Measurements from ENCODE around the gene VBP1. TPM values are rescaled to one million over a fixed set of nuclear protein-coding genes. Genes with fewer than 3 reads are reported as not detected.
"Not testable (repeated sequence)": the region's sequence is repeated elsewhere in the genome, so short reads cannot be mapped to it uniquely, and the experiment has no call there.

The VBP1 gene
- total RNA-seq, 1 experiment from 2014 or later, result 86.2 TPM

- CTCF ChIA-PET, result no interaction called here
- H3K4me2 ChIP-seq (ENCODE audit: low read length), result no peak overlapping the region
- no TSS peak for BruUV-seq (replicated peaks)
These were observed 46.9 kb downstream of the VBP1 start for GRCh38 chrX:155262970-155263754.

DNA sequence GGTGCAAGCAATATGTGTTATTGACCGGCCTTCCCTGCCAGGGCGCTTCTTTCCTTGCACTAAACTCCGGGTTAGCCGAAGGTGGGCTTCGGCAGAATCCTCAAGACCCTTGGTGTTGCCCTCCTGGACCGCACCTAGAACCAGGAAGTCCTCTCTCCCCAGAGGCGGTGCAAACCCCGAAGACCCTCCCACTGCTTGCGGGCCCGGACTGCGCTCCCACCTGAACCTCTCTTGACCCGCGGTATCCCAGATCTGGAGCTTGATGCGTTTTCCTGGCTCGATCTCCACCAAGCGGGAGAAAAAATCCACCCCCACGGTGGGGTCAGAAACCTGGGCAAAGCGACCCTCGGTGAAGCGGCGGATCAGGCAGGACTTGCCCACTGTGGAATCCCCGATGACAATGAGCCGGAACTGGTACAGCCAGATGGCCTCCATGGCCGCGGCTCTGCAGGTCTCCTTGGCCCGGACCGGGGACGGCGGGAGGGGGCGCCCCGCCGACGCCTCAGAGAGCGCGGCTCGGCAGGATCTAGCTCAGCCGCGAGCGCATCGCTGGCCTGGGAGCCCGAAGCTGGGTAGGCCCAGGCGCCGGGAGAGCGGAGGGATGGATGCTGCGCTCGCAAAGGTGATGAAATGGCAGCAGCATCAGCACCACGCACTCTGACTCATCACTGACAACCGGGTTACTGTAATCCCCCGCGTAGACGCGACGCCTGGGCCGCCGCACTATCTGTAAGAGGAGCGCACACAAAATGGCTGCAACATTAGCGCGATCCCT lies 47.8 kb downstream of the VBP1 start, which contains the start of gene RAB39B:
Gene RAB39B, minus strand, starts transcription at position 638 of the 775 bp plus-strand sequence. Its CDS starts 203 bp downstream, at position 435.
- BruUV-seq (replicated peaks), result no TSS peak
- ATAC-seq (peak; percentile 77), DNase-seq (peak; percentile 53)
- no peaks in the 10 kb centered on the region for H3K79me2 ChIP-seq (ENCODE audit: low read length)
- H3K4me2 ChIP-seq (ENCODE audit: low read length), result no peak within 1 kb of the TSS
- H3K27me3 ChIP-seq (ENCODE audit: low read length), result peaks cover 22% of the 10 kb centered on the region
- ChIA-PET POLR2A (ENCODE audit: unreplicated experiment) (no interaction called here), CTCF (no interaction called here)
- intact Hi-C loops (cut with micrococcal nuclease), result no loop called here
- H4K20me1 ChIP-seq (ENCODE audit: low read length), result no peaks in the 10 kb centered on the region
- H2AFZ ChIP-seq (ENCODE audit: low read length), result no peak within 1 kb of the TSS
- no peak within 1 kb of the TSS for H3K9ac ChIP-seq (ENCODE audit: low read length)
- no peak within 1 kb of the TSS for H3K27ac ChIP-seq (ENCODE audit: low read length)
- no peak within 1 kb of the TSS for H3K4me3 ChIP-seq (ENCODE audit: low read length)
- TF ChIP-seq EZH2phosphoT487 (IDR thresholded peaks at IDR 0.05; ENCODE audit: borderline replicate concordance, low read length), result no peak
- no peak for TF ChIP-seq EZH2 (IDR thresholded peaks at IDR 0.05; ENCODE audit: low read length, unreplicated experiment)
- no peak for TF ChIP-seq CTCF (conservative IDR thresholded peaks at IDR 0.05; ENCODE audit: low read depth, low read length)
- no peaks in the 10 kb centered on the region for H3K9me3 ChIP-seq (ENCODE audit: low read length)
- no peaks in the 10 kb centered on the region for H3K4me1 ChIP-seq (ENCODE audit: insufficient read depth, low read length)
- H3K9me2 ChIP-seq (replicated peaks; ENCODE audit: low read length), result no peaks in the 10 kb centered on the region
- no peaks in the 10 kb centered on the region for H3F3A ChIP-seq (ENCODE audit: low read length, unreplicated experiment)
- no peaks in the 10 kb centered on the region for H3K36me3 ChIP-seq (ENCODE audit: low read depth, low read length)

More at GRCh38 chrX:155262970-155263754, 46.9 kb downstream of the VBP1 start:
- Histone ChIP-seq H3K79me2 (ENCODE audit: low read length) (no peaks in the 10 kb centered on the region), H3K9me2 (replicated peaks; ENCODE audit: low read length) (no peaks in the 10 kb centered on the region), H3K9me3 (ENCODE audit: low read length) (no peaks in the 10 kb centered on the region), H2AFZ (ENCODE audit: low read length) (no peak overlapping the region), H3K4me1 (ENCODE audit: insufficient read depth, low read length) (no peaks in the 10 kb centered on the region), H3K27me3 (ENCODE audit: low read length) (peaks cover 22% of the 10 kb centered on the region), H4K20me1 (ENCODE audit: low read length) (no peaks in the 10 kb centered on the region), H3K9ac (ENCODE audit: low read length) (no peak overlapping the region), H3K36me3 (ENCODE audit: low read depth, low read length) (no peaks in the 10 kb centered on the region), H3K27ac (ENCODE audit: low read length) (no peak overlapping the region), H3F3A (ENCODE audit: low read length, unreplicated experiment) (no peaks in the 10 kb centered on the region), H3K4me3 (ENCODE audit: low read length) (no peak overlapping the region)
- POLR2A ChIA-PET (ENCODE audit: unreplicated experiment), result no interaction called here
- intact Hi-C loops (cut with micrococcal nuclease), result no loop called here
- ATAC-seq (no peak), DNase-seq (no peak)
- TF ChIP-seq CTCF (conservative IDR thresholded peaks at IDR 0.05; ENCODE audit: low read depth, low read length), result no peak

- DNase-seq (no peak), ATAC-seq (no peak)
- intact Hi-C loops (cut with micrococcal nuclease), result no loop called here
- POLR2A ChIA-PET (ENCODE audit: unreplicated experiment), result no interaction called here
- BruUV-seq (replicated peaks), result no TSS peak
- Histone ChIP-seq H4K20me1 (ENCODE audit: low read length) (no peaks in the 10 kb centered on the region), H3K36me3 (ENCODE audit: low read depth, low read length) (no peaks in the 10 kb centered on the region), H3K4me3 (ENCODE audit: low read length) (no peak overlapping the region), H3K27me3 (ENCODE audit: low read length) (peaks cover 22% of the 10 kb centered on the region), H3K9ac (ENCODE audit: low read length) (no peak overlapping the region), H3K4me2 (ENCODE audit: low read length) (no peak overlapping the region), H3K9me2 (replicated peaks; ENCODE audit: low read length) (no peaks in the 10 kb centered on the region), H3F3A (ENCODE audit: low read length, unreplicated experiment) (no peaks in the 10 kb centered on the region), H3K9me3 (ENCODE audit: low read length) (no peaks in the 10 kb centered on the region), H3K4me1 (ENCODE audit: insufficient read depth, low read length) (no peaks in the 10 kb centered on the region), H2AFZ (ENCODE audit: low read length) (no peak overlapping the region), H3K27ac (ENCODE audit: low read length) (no peak overlapping the region), H3K79me2 (ENCODE audit: low read length) (no peaks in the 10 kb centered on the region)
- CTCF ChIA-PET, result no interaction called here
- TF ChIP-seq EZH2phosphoT487 (IDR thresholded peaks at IDR 0.05; ENCODE audit: borderline replicate concordance, low read length) (no peak), CTCF (conservative IDR thresholded peaks at IDR 0.05; ENCODE audit: low read depth, low read length) (no peak), EZH2 (IDR thresholded peaks at IDR 0.05; ENCODE audit: low read length, unreplicated experiment) (no peak)
These were observed 50.2 kb downstream of the VBP1 start for GRCh38 chrX:155266439-155266838.

GRCh38 chrX:155267995-155268394 lies 51.7 kb downstream of the VBP1 start:
- POLR2A ChIA-PET (ENCODE audit: unreplicated experiment); H3K9ac ChIP-seq (ENCODE audit: low read length); CTCF ChIA-PET; ATAC-seq; H3K9me2 ChIP-seq (replicated peaks; ENCODE audit: low read length); H3K4me3 ChIP-seq (ENCODE audit: low read length); intact Hi-C loops (cut with micrococcal nuclease); H3K27ac ChIP-seq (ENCODE audit: low read length); H4K20me1 ChIP-seq (ENCODE audit: low read length); H2AFZ ChIP-seq (ENCODE audit: low read length); H3K79me2 ChIP-seq (ENCODE audit: low read length); DNase-seq; BruUV-seq (replicated peaks); H3K4me2 ChIP-seq (ENCODE audit: low read length); H3K4me1 ChIP-seq (ENCODE audit: insufficient read depth, low read length); H3F3A ChIP-seq (ENCODE audit: low read length, unreplicated experiment); H3K9me3 ChIP-seq (ENCODE audit: low read length); H3K36me3 ChIP-seq (ENCODE audit: low read depth, low read length): not testable (repeated sequence)
- H3K27me3 ChIP-seq (ENCODE audit: low read length), result peaks cover 13% of the 10 kb centered on the region

All from PC-3 (cell line).